GM19468 (cell line): ENCODE results near the gene PACS2.

ENCODE experiments used
- ATAC-seq: cut with Tn5 transposase; IDR thresholded peaks from one replicate; pipeline ENCODE4 v1.9.1; 2021; ENCODE audit warnings: mild to moderate bottlenecking, moderate library complexity, moderate number of reproducible peaks; ENCODE audit not compliant: unreplicated experiment; ENCODE audit errors: extremely low read depth

Gene PACS2

DNA sequence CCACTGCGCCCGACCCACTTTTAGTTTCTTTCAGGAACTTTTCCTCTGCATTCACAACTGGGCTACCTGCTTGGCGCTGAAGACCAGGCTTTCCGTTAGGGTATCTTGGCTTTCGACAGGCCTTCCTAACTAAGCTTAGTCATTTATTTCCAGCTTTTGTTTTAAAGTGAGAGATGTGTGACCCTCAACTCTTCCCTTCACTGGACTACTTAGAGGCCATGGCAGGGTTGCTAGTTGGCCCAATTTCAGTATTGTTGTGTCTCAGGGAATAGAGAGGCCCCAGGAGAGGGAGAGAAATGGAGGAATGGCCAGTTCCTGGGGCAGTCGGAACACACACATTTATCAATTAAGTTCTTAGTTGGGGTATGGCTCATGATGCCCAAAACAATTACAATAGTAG, 115.5 kb downstream of the PACS2 start:
- ATAC-seq = no peak

DNA sequence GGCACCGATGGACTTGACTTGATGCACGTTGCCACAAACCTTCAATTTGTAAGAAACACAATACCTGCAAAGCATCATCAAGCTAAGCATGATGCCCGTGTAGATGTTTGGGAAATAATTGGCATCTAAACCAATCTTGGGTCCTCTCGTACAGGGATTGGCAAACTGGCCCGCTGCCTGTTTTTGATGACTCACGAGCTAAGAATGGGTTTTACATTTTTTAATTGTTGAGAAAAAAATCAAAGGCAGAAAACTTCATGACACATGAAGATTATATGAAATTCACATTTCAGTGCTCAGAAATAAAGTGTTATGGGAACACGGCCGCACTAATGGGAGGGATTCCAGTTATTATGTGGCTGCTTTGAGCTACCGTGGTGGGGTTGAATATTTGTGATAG, 116.0 kb downstream of the PACS2 start:
- ATAC-seq = no peak

DNA sequence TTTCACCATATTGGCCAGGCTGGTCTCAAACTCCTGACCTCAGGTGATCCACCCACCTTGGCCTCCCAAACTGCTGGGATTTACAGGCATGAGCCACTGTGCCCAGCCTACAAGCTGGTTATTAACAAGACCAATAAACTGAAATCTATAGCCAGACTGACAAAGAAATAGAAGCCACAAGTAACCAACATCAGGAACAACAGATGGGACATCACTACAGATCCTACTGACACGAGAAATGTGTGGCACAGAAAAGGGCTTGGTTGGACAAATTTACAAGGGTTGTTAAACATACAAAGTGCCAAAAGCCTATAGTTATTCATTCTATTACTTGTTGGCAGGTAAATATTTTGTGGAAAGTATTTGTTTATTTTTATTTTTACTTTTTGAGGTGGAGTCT, 116.7 kb downstream of the PACS2 start:
- no peak for ATAC-seq

DNA sequence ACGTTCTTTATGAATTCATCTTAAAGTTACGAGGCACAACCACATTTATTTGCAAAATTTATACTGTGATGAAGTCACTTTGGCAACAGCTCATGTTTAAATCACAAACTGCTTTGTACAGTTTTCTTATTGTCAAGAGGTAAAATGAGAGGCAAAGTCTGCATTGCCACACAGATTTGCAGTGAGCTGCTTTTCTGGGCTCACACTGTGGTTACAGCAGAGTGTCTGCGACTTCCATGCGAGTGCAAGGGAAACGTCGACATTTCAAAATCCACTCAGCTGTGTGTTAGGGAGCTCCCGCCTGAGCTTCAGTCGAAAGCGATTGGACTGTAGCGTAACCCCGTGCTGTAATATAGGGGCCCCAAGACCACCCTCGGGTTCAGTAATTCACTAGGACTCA, 118.1 kb downstream of the PACS2 start:
- ATAC-seq = no peak

DNA sequence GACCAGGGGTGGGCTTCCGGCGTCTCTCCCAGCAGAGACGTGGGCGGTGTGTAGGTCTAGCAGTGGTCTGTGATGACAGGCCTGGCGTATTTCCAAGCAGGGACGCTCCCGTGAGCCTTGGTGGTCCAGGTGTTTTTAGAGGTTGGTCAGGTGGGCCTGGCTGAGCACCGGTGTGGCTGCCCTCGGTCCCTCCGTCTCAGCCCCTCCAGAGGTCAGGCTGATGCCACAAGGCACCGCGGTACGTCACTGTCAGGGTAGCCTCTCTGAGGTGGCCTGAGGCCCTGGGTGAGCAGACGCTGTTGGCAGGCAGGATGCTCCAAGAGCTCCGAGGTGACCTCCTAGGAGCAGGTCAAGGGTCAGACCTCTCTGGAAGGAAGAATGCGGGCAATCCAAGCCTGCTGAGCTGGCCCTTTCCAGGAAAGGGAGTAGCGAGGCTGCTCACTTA, 118.6 kb downstream of the PACS2 start:
- ATAC-seq = no peak

DNA sequence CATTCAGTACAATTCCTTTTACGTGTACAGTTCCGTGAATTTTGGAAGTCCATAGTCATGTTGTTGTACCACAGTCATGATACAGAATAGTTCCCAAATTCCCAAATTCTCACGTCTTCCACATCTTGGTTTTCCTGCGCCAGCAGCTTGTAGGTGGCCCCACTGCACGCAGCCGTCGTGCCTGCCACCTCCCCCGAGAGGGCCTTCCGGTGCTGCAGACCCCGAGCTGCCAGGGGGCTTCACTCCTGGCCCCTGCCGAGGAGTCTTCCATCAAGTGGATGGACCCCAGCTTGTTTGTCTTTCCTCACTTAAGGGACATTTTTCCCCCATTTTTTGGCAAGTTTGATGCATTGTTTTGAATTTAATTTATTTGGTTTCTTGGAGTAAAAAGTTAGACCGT, 121.9 kb downstream of the PACS2 start:
- no peak for ATAC-seq

DNA sequence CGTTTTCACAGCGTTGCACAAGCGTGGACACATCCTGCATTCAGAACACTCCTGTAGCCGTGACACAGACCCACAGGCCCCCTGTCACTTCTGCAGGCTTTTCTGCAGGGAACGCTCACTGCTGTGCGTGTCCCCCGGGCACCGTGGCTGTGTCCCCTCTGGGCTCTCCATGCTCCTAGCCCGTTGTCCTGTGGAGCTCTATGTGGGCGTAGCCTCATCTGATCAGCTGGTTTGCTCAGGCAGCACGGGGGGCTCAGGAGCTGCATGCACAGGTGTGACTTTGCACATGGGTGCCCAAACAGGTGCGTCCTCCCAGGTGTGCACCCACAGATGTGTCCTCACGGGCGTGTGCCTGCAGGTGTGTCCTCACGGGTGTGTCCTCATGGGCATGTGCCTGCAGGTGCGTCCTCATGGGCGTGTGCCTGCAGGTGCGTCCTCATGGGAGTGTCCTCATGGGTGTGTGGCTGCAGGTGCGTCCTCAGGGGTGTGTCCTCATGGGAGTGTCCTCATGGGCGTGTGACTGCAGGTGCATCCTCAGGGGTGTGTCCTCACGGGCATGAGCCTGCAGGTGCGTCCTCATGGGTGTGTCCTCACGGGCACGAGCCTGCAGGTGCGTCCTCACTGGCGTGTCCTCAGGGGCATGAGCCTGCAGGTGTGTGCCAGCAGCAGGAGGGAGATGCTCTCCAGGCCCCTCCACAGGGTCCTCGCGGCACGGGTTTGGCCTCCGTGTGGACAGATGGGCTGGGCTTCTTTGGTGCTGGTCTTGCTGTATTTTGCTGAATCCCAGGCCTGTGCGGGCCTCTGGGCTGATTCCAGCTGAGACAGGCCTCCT, 122.6 kb downstream of the PACS2 start:
- no peak for ATAC-seq

DNA sequence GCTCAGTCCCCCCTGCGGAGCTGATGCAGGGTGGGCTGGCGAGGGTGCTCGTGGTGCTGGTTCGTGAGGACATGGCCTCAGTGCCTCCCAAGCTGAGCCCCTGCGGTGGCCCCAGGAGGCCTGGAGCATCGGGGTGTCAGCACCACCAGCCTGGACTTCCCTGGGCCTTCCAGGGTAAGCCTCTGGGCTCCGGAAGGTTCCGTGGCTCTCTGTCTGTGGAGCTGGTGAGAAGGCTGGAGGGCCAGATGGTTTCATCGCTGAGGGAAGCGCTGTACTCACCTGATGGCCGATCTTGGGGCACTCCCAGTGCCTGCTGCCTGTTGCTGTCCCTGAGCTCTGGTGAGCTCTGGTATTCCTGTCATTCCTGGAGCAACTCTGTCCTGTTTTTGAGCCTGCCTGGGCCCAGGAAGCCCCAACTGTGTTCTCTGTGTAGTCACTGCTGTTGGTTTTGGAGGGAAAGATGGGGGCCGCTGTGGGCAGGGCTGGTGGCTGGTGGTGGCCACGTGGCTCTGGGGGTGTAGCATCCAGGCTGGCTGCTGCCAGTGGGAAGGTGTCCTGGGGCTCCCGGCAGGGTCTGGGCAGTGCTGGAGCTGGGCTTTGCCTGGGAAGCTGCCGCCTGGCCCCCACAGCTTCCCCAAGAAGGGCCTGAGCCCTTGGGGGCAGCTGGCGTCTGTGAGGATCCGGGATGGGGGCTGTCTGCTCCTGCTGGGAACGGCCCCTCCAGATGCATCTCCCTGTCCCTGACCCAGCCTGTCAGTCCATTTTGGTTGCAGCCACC, 123.4 kb downstream of the PACS2 start:
- ATAC-seq = no peak

DNA sequence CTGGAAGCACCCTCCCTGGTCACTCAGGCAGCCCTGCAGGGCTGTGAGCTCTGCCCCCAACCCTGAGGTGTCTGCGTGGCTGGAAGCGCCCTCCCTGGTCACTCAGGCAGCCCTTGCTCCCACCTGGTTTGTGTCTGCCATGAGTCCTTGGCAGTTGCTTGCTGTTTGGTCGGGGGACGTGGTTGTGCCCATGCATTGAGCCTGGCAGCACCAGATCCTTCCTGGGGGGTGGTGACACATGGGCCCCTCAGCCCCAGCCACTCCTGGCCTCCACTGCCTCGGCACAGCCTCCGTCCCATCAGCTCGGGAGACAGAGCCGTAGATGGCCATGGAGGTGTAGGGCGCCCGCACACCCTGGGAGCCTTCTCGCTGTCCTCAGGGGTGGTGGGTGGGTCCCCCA, 124.6 kb downstream of the PACS2 start:
- no peak for ATAC-seq

DNA sequence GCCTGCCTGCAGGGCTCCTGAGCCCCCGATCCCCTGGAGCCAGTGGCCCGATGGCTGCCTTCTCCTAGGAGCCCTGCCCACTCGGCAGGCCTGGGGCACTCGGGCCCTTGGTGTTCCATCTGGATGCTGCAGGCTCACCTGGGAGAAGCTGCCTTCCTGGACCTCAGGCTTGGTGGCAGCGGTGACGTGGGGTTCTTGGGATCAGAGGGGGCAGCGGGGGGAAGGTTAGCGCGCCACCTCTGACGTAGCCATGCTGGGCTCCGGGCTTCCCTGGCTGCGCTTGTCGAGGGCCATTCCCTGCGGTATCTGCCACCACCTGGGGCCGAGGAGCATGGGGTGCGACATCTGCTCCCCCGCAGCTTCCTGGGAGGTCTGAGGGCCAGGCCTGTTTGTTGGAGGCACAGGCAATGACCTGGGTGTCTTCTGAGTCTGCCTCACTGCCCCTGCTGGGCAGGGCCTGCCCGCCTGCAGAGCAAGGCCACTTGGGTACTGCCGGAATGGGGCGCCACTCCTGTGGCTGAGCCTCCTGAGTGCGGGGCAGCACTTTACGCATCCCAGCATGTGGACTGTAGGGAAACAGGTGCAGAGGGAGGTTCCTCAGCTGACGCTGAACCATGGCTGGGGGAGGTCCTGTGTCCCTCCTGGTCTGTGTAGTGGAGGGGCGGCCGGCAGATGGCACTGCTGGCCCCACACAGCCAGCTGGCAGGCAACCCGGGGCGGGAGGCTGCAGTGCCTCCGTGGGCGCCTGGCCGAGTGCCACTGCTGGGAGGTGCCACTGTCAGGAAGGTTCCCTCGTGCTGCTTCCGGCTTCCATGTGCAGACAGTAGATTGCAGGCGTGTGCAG, 125.4 kb downstream of the PACS2 start:
- ATAC-seq = no peak

DNA sequence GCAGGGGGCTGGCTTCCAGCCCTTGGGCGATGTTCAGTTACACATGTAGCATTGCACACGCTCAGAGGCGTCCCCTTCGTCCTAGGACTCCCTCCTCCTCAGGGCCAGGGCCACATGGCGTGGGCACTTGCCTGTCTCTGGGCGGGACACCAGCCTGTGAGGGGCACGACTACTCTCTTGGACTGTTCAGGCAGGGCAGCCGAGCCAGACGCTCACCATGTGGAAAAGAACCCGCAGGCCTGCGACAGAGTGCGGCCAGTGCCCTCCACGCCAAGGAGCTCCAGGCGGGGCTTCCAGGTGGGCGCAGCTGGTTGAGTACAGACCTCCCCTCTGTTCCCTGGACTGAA, 126.0 kb downstream of the PACS2 start:
- ATAC-seq = no peak

DNA sequence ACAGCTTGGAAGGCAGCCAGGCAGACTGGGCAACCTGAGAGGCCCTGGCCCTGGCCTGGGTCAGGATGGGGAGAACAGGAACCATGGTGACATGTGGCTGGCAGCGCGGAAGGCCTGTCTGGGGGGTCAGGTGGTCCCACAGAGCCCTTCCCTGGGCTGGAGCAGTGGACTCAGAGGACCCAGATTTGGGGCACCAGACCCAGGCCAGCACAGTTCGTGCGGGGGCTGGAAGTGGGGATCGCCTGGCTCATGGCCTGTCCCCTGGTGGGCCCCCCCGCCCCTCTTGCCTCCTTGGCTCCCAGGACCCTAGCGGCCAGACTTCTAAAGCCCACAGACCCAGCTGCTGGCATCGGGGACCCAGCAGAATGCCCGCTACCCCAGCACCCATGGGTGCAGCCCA, 126.4 kb downstream of the PACS2 start:
- ATAC-seq = no peak

DNA sequence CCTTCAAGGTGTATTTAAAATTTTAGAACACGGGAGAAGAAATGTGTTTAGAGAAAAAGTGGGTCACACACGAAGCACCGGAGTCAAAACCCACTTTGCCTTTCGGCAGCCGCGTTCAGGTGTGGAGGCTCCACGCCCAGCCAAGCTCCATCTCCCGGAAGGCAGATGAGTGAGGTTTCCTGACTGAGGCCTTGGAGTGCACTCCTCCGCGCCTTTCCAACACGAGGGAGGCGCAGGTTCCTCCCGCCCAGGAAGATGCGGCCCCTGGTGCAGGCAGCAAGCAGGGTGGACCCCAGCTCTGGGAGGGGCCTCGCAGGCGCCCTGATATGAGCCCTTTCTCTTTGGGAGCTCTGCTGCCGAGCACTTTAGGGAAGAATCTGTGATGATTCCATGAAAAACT, 127.6 kb downstream of the PACS2 start:
- no peak for ATAC-seq

DNA sequence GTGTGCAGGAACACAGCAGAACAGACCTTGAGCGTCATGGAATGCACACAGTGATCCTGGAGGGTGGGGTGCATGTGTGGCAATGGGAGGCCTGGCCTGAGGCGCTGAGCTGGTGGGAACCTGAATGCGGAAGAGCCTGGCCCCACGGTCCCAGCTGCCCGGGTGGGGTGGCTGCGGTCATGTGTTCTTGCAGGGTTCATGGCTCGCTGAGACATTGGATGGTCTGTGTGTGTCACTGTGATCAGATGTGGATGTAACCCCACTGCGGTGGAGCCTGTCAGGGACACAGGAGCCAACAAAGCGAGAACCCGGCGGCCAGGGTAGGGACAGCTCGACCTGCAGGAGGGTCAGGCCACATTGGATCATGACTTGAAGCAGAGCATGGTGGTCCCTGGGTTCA, 128.3 kb downstream of the PACS2 start:
- ATAC-seq = no peak

DNA sequence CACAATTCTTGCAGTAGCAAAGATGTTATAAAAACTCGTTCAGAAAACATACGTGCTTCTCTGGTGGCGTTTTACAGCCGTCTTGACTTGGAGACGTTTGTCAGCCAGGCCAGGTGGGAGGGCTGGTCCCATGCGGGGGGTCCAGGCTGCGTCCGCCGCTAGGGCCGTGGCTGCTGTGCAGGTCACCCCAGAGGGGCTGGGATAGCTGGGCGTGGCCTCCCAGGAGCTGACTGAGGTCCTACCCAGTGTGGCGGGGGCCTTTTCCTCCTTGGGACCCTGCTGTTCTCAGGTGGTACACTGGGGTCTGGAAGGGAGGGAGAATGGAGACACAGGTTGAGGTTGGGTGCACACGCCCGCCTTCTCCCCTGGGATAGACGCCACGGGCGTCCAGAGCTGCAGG, 130.3 kb downstream of the PACS2 start:
- no peak for ATAC-seq

DNA sequence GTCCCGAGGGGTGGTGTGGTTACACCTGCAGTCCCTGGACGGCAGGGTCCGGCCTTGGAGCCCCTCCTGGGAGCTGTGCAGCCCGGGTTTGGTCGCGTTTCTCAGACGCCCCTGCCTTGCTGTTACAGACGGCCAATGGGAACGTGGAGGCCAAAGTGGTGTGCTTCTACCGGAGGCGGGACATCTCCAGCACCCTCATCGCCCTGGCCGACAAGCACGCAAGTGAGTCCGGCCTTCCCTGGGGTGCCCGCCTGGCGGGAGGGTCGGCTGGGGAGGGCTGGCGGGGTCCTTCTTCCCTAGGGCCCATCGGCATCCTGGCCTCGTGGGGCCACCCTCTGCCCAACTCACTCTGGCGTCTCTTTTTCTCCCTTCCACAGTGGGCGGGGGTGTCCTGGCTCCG, 130.7 kb downstream of the PACS2 start:
- no peak for ATAC-seq

DNA sequence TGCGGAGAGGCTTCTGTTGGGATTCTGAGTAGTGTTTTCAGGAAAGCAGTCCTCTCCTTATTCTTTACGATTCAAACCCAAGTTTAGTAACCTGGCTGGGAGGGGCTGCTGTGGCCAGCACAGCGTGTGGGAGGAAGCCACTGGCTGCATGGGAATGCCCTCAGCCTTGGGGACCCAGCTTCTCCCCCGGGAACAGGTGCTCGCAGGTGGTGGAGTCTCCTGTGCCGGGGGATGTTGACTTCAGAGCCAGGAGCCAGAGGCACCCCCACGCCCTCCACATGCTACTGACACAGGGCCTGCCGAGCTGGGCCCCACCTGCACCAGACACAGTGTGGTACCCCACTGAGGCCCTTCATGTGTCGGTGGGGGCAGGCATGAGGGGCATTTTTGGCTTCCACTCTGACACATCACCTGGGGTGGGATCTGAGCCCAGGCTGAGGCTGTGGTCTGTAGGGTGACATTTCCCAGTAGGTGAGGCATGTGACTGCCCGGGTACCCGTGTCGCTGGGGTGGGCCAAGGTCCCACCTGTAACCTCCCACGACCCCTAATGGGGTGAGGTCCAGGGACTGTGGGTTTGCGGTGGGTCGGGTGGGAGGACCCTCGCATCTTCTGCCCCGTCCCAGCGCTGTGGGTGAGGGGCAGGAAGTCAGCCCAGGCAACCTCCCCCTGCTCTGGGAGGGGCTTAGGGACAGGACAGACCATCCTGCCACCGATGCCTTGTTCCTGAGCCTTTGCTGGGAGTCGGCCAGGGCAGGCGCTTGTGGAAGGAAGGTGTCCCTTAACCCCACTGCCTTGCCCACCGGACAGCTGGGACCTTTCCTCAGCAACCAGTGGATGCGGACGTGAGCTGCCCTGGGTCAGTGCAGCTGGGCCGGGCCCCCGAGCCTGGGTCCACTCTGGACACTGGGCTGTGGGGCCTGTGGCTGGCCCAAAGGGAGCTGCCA, 131.6 kb downstream of the PACS2 start:
- no peak for ATAC-seq

DNA sequence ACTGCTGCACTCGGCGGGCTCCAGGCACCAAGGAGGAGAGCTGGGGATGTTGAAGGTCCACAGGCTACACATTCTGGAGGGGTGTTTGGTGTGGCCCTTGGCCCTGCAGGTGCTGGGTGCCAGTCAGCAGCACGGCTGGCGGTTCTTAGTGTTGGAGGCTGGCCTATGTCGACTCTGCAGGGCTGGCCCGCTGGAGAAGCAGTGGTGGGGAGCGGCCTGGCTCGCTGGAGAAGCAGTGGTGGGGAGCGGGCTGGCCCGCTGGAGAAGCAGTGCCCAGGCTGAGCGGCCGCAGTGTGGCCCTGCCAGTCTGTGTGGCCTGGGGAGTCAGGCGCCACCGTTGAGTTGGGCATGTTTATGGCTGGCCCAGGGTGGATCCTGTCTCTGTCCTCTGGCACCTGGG, 132.4 kb downstream of the PACS2 start:
- ATAC-seq = no peak
